Kidney (tissue), 14 donors: ENCODE measurements around the gene NKD2. TPM values are rescaled to one million over a fixed set of nuclear protein-coding genes. Genes with fewer than 3 reads are reported as not detected.
A peak's percentile ranks its signal among the peaks of the same experiment; 100 is the strongest.

Source experiments
- DNase-seq, 5 donors: peaks; one replicate each; pipeline ENCODE4 v3.0.0-alpha.2; 2013 to 2020
- FAIRE-seq: peaks from 2 replicates; lab custom pipeline; 2012; peaks lifted over from hg19 to GRCh38; lab: Jason Lieb, UNC
- H3K27ac ChIP-seq, 2 donors: one replicate each; pipeline ENCODE4 v1.7.0; 2013; ENCODE audit warnings: low read depth in 2 of 2, low read length in 2 of 2, inconsistent platforms in 1 of 2
- H3K27me3 ChIP-seq: one replicate; pipeline ENCODE4 v1.7.1; 2013; ENCODE audit warnings: low read length, inconsistent platforms; ENCODE audit not compliant: control insufficient read depth, insufficient read depth
- H3K36me3 ChIP-seq, 3 donors: one replicate each; pipeline versions ENCODE4 v1.7.0 to v1.7.1; 2013; ENCODE audit warnings: low read length in 3 of 3, control low read depth in 1 of 3, inconsistent platforms in 1 of 3; ENCODE audit not compliant: insufficient read depth in 3 of 3, control insufficient read depth in 2 of 3
- H3K4me1 ChIP-seq, 3 donors: one replicate each; pipeline versions ENCODE4 v1.7.0 to v1.7.1; 2013; ENCODE audit warnings: low read length in 3 of 3, inconsistent platforms in 1 of 3, low read depth in 1 of 3; ENCODE audit not compliant: control insufficient read depth in 2 of 3, insufficient read depth in 2 of 3
- H3K4me3 ChIP-seq, 3 donors: one replicate each; pipeline versions ENCODE4 v1.7.0 to v1.8.1; 2013; ENCODE audit warnings: low read length in 3 of 3, control low read depth in 1 of 3, inconsistent platforms in 1 of 3
- H3K9ac ChIP-seq, 3 donors: one replicate each; pipeline versions ENCODE4 v1.7.0 to v1.7.1; 2013; ENCODE audit warnings: low read length in 3 of 3, control low read depth in 1 of 3, inconsistent platforms in 1 of 3
- H3K9me3 ChIP-seq, 3 donors: one replicate each; pipeline versions ENCODE4 v1.7.0 to v1.7.1; 2013; ENCODE audit warnings: low read length in 3 of 3, control low read depth in 1 of 3, inconsistent platforms in 1 of 3; ENCODE audit not compliant: control insufficient read depth in 2 of 3, insufficient read depth in 1 of 3
- CTCF ChIP-seq: IDR thresholded peaks from 3 replicates; pipeline ENCODE4 v1.5.1; 2012; ENCODE audit warnings: mild to moderate bottlenecking, moderate library complexity, borderline replicate concordance; ENCODE audit not compliant: insufficient read depth; ENCODE audit errors: extremely low read depth
- intact Hi-C: fragments of 100-400 bp; cut with DNase I; formaldehyde crosslinking; loops from one replicate; pipeline ENCODE4 v1.11.1; 2022
- polyA plus RNA-seq: library from polyadenylated mRNA; stranded (reverse); fragments of 350-450 nt; fragmentation: Illumina TruSeq; extraction: RNeasy Lipid Tissue Mini Kit (QIAGEN cat#74804); gene quantifications from one replicate; pipeline ENCODE4 v1.2.3, GENCODE V29; 2014; ENCODE audit warnings: low read depth, low replicate concordance; ENCODE audit not compliant: insufficient read depth
- total RNA-seq: library from RNA; stranded (reverse); fragmentation: NEBNext Ultra II Directional; extraction: Animal tissue kit (Norgen Biotek cat#: 25700); gene quantifications from one replicate; pipeline ENCODE4 v1.2.1, GENCODE V29; 2021
- donor health status: control.
- donor health status: control.
- donor health status: control.
- donor health status: control.
- donor health status: control.
- donor health status: DM: yes; HTN: yes; CAD: no.
- donor health status: Normal renal cell carcinoma (clear cell type).

Gene NKD2
- total and polyA plus RNA-seq, 2 donors from 2014 or later: 7.9 to 14.1 TPM

GRCh38 chr5:983568-983967, 25.0 kb upstream of the NKD2 start:
- FAIRE-seq (no peak), DNase-seq (no peak)
- TF ChIP-seq CTCF: no peak
- Histone ChIP-seq H3K27ac (no peak overlapping the region), H3K36me3 (no peaks in the 10 kb centered on the region), H3K4me3 (peak overlapping the region in 1 of 3 donors; percentile 24), H3K9ac (no peak overlapping the region), H3K9me3 (peaks cover 2 to 3% (median 2%) of the 10 kb centered on the region in 3 donors), H3K27me3 (no peaks in the 10 kb centered on the region), H3K4me1 (peaks cover 0 to 3% (median 0%) of the 10 kb centered on the region in 3 donors)
- intact Hi-C loops: no loop called here

GRCh38 chr5:984774-985173, 23.8 kb upstream of the NKD2 start:
- H3K4me1 ChIP-seq: peaks cover 0 to 5% (median 0%) of the 10 kb centered on the region in 3 donors

GRCh38 chr5:987761-988160, 20.8 kb upstream of the NKD2 start:
- Histone ChIP-seq H3K27ac (no peak overlapping the region), H3K4me1 (peaks cover 0 to 4% (median 3%) of the 10 kb centered on the region in 3 donors), H3K36me3 (no peaks in the 10 kb centered on the region), H3K4me3 (no peak overlapping the region), H3K27me3 (no peaks in the 10 kb centered on the region), H3K9ac (no peak overlapping the region), H3K9me3 (peaks cover 2 to 3% (median 2%) of the 10 kb centered on the region in 3 donors)
- intact Hi-C loops: no loop called here
- DNase-seq (no peak), FAIRE-seq (no peak)
- no peak for TF ChIP-seq CTCF

More at GRCh38 chr5:984774-985173, 23.8 kb upstream of the NKD2 start:
- Histone ChIP-seq H3K9ac (no peak overlapping the region), H3K4me3 (no peak overlapping the region), H3K36me3 (no peaks in the 10 kb centered on the region), H3K27me3 (no peaks in the 10 kb centered on the region), H3K27ac (no peak overlapping the region), H3K9me3 (peaks cover 2 to 3% (median 2%) of the 10 kb centered on the region in 3 donors)
- DNase-seq (no peak), FAIRE-seq (no peak)
- intact Hi-C loops: no loop called here
- TF ChIP-seq CTCF: no peak

GRCh38 chr5:988322-988721, 20.3 kb upstream of the NKD2 start:
- Histone ChIP-seq H3K9me3 (peaks cover 2 to 3% (median 2%) of the 10 kb centered on the region in 3 donors), H3K27me3 (no peaks in the 10 kb centered on the region), H3K4me1 (peaks cover 0 to 4% (median 3%) of the 10 kb centered on the region in 3 donors), H3K4me3 (no peak overlapping the region), H3K27ac (no peak overlapping the region), H3K9ac (no peak overlapping the region), H3K36me3 (no peaks in the 10 kb centered on the region)
- no peak for TF ChIP-seq CTCF
- DNase-seq (no peak), FAIRE-seq (no peak)
- intact Hi-C loops: no loop called here
